ENCODE measurements around the gene SLC27A3. TPM values are rescaled to one million over a fixed set of nuclear protein-coding genes. Genes with fewer than 3 reads are reported as not detected.
"Not testable (repeated sequence)": the region's sequence is repeated elsewhere in the genome, so short reads cannot be mapped to it uniquely, and the experiment has no call there.

Gene SLC27A3
- total RNA-seq, 1 experiment from 2014 or later = 3.3 TPM

DNA sequence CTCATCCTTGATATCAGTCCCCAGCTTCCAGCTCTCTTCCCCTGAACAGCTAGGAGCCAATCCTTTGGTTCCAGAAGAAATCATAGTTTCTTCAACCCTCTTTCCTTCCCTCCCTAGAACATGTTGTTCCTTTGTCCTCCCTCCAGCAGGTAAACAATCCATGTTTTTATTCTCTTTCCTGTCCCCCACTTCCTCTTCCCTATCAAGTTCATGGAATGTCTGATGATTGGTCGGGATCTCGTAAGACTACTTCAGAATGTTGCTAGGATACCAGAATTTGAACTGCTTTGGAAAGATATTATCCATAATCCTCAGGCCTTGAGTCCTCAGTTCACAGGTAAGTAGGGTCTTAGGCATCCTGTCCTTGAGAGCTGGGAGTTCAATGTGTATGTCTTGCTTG, 23.1 kb upstream of the SLC27A3 start:
- Histone ChIP-seq H3K9me3 (no peaks in the 10 kb centered on the region), H3K36me3 (peaks cover 85% of the 10 kb centered on the region), H3K27me3 (no peaks in the 10 kb centered on the region), H3K4me3 (no peak overlapping the region)
- DNase-seq = no peak

DNA sequence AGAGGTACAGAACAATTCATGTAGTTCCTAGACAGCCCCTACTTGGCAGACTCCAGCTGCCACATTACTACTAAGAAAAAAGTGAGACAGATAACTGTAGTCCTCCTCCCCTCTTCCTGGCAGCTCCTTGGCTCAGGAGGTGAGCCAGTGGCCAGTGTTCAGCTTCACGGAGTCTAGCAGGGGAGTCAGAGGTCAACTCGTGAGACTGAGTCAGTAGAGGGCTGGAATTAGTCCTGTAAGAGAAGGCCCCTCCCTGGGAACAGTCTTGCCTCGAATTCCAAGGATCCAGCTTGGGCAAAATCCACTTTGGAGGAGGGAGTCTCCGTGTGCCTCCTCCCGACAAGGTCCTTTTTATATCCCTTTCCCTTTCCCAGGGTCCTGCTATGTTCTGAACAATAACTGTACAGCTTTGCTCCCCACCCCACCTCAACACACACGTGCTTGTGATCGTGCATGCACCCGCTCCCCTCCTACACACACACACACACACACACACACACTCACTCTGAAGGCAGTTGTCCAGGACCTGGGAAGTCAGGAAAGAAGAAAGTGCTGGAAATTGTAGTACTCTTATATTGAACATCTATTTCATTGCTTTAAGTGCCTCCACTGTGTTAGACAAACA, 22.5 kb upstream of the SLC27A3 start:
- Histone ChIP-seq H3K36me3 (peaks cover 84% of the 10 kb centered on the region), H3K4me3 (no peak overlapping the region), H3K9me3 (no peaks in the 10 kb centered on the region), H3K27me3 (no peaks in the 10 kb centered on the region)
- peak; percentile 23 for DNase-seq

DNA sequence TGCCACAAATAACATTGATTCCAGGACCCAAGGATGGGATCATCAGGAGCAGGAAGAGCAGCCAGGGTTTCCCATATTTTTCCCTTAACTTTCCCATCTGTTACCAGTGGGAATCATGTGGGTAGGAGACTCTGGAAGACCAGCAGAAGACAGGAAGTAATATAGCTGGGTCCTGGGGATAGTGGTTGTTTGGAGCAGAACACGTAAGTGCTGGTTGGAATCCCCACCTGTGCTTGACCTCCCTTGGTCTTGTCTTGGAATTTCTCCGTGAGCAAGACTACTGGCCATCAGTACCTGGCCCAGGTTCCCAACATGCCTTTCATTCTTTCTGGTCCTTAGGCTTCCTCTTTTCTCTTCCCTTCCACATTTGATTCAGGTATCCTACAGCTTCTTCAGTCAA, 20.9 kb upstream of the SLC27A3 start:
- no peak overlapping the region for H3K4me3 ChIP-seq
- peaks cover 88% of the 10 kb centered on the region for H3K36me3 ChIP-seq
- no peaks in the 10 kb centered on the region for H3K9me3 ChIP-seq
- DNase-seq = no peak
- no peaks in the 10 kb centered on the region for H3K27me3 ChIP-seq

DNA sequence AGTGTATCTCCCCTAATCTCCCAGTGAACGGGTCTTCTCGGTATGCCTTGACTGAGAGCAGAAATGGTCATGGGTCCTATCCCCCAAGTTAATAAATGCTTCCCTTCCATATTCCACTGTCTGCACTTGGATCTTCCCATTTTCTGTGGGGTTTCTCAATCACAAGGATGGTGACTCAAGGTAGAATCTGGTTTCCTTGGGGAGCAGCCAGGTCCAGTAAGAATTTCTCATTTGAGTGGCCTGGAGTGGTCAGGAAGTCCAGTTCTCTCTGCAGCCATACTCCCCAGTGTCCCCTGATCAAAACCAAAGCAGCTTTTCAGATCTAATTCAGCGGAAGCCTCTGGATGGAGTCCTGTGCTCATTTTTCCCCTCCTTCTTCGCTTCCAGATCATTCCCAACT, 14.8 kb upstream of the SLC27A3 start:
- Histone ChIP-seq H3K9me3 (no peaks in the 10 kb centered on the region), H3K4me3 (no peak overlapping the region), H3K27me3 (no peaks in the 10 kb centered on the region), H3K36me3 (peaks cover 92% of the 10 kb centered on the region)
- DNase-seq = no peak

DNA sequence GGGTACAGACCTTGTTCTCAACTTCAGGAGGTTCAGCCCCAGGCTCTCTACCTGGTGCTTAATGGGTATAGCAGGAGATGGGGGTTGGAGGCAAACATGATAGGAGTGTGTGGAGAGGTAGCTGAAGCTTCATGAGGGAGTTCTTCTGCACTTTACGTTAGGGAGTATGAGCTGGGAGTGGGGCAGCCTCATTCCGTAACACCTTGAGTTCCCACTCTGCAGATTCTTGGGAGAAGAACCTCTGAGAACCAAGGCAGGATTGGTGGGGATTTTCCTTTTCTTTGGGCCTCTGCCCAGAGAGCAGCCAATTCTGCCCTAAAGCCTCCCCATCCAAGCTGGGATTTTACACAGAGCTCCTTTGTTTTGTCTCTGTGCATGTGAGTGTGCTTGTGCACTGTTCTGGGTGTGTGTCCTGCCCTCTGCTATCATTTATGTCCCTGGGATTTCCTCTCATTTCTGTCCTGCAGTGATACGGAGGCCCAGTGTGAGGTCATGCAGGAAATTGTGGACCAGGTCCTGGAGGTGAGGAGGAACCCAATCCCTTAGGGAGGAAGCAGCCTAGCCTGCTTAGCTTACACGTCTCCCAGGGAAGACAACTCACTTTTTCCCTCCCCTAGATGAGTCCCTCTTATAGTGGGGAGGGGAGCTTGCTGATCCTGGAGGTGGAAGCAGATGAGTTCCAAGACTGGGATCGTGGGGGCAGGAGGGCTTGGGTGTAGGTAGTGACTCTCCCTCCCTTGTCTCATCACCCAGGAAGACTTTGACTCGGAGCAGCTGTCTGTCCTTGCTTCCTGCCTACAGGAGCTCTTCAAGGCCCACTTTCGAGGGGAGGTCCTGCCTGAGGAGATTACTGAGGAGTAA, 11.6 kb upstream of the SLC27A3 start:
- DNase-seq = no peak
- Histone ChIP-seq H3K4me3 (no peak overlapping the region), H3K9me3 (no peaks in the 10 kb centered on the region), H3K36me3 (peaks cover 88% of the 10 kb centered on the region), H3K27me3 (no peaks in the 10 kb centered on the region)

DNA sequence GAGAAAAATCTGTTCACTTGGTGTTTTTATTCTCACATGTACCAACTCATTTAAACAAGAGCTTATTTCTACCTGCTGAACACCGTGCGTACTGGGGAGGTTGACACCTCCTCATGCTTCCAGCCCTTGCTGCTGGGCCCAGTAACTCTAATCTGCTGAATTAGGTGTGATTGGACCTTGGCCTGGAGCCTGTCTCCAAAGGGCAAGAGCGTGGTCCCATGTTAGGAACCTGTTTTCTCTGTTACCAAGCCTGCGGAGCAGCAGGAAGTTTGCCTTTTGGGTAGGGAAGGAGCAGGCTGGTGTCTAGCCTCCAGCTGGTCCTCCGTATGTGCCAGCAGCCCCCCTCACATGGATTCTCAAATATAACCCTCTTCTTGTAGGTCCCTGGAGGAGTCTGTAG, 10.9 kb upstream of the SLC27A3 start:
- H3K4me3 ChIP-seq = no peak overlapping the region
- no peak for DNase-seq
- H3K9me3 ChIP-seq = no peaks in the 10 kb centered on the region
- peaks cover 88% of the 10 kb centered on the region for H3K36me3 ChIP-seq
- no peaks in the 10 kb centered on the region for H3K27me3 ChIP-seq

DNA sequence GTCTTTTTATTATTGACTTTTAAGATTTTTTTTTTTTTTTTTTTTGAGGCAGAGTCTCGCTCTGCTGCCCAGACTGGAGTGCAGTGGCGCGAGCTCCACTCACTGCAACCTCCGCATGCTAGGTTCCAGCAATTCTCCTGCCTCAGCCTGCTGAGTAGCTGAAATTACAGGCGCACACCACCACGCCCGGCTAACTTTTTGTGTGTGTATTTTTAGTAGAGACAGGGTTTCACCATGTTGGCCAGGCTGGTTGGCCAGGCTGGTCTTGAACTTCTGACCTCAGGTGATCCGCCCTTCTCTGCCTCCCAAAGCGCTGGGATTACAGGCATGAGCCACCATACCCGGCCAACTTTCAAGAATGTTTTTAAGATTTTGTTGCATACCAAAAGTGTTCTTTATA, 8.5 kb upstream of the SLC27A3 start:
- not testable (repeated sequence) for H3K27me3 ChIP-seq, H3K9me3 ChIP-seq, H3K4me3 ChIP-seq, DNase-seq
- peaks cover 84% of the 10 kb centered on the region for H3K36me3 ChIP-seq

DNA sequence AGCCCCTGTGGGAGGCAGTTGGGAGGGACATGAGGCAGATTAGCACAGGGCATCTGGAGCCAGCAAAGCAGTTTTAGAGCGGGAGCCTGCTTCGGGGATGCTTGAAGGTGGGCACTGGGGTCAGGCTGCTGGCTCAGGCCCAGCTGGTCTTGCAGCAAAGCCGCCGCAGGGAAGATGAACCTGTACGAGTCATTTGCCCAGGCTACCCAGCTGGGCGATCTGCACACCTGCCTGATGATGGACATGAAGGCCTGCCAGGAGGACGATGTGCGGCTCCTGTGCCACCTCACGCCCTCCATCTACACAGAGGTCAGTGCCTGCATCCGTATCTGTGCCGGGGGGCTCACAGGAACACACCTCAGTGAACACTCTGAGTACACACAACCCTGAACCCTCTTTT, 7.7 kb upstream of the SLC27A3 start:
- DNase-seq = no peak
- Histone ChIP-seq H3K27me3 (no peaks in the 10 kb centered on the region), H3K4me3 (no peak overlapping the region), H3K9me3 (no peaks in the 10 kb centered on the region), H3K36me3 (peaks cover 84% of the 10 kb centered on the region)

DNA sequence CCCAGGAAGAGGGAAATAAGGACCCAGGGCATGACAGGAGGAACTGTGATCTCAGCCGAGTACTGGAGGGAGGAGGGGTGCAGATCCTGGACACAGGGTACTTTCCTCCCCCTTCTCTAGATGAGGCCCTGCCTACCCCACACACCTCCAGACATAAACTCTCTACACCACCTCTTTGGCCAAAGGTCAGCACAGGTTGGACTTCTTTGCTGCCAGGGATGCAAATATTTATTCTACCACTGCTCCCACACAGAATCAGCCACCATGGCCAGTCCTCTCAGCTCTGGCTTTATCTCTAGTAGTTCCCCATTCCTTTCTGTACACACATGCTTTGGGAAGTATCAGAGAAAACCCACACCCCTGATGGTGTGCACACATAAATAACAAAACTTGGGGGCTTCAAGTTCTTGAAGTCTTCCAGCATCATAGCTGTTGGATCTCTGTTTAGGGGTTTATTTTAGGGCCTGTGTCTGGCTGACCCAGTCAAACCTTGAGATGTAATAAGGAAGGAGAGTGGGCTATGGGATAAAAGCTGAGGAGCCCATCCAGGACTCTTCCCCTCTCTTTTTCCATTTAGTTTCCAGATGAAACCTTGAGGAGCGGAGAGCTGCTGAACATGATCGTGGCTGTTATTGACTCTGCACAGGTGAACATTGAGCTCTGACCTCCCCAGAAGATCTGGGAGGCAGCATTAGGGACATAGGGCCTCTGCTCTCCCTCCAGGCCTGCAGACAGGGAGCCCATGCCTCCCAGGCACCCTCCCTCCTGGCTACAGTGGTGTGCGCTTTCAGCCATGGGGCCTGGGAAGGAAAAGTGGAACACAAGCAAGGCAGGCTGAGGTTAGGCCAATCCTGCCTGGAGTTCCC, 6.7 kb upstream of the SLC27A3 start:
- Histone ChIP-seq H3K36me3 (peaks cover 82% of the 10 kb centered on the region), H3K27me3 (no peaks in the 10 kb centered on the region), H3K4me3 (no peak overlapping the region), H3K9me3 (no peaks in the 10 kb centered on the region)
- no peak for DNase-seq

DNA sequence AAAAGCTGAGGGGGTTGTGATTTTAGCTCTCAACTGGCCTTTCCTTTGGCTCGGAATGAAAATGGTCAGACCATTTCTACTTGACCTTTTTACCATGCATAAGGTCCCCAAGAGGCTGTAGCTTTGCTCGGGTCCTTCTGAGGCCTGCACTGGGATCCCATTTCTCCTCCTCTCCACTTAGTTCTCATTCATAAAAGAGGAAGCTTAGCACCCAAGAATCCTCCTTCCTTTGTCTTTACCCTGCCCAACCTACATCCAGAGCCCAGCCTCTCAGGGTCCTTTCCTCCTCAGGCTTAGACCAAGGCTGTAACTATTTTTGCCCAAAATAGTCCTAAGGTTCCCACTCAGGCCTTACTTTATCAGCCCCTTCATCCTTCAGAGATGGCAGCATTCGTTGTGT, 6.0 kb upstream of the SLC27A3 start:
- Histone ChIP-seq H3K4me3 (no peak overlapping the region), H3K9me3 (no peaks in the 10 kb centered on the region), H3K27me3 (no peaks in the 10 kb centered on the region), H3K36me3 (peaks cover 79% of the 10 kb centered on the region)
- no peak for DNase-seq

DNA sequence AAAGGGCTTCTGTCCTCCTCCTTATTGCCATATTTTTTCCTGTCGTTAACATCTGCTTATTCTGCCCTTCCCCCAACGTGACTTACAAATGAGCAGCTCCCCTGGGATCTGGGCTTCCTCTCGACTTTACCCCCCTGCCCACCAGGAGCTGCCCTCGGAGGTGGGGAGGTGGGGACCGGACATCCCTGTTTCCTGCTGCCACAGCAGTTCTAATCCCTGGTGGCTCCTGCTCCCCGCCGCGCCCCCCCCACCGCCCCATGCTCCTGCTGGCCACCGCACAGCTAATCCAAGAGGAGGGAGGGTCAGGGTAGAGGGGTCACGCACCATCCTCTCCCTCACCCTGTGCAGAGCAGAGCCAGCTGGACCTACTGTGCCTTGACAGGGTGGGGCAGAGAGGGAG, 4.4 kb upstream of the SLC27A3 start:
- DNase-seq = no peak
- Histone ChIP-seq H3K4me3 (no peak overlapping the region), H3K27me3 (no peaks in the 10 kb centered on the region), H3K9me3 (no peaks in the 10 kb centered on the region), H3K36me3 (peaks cover 68% of the 10 kb centered on the region)

DNA sequence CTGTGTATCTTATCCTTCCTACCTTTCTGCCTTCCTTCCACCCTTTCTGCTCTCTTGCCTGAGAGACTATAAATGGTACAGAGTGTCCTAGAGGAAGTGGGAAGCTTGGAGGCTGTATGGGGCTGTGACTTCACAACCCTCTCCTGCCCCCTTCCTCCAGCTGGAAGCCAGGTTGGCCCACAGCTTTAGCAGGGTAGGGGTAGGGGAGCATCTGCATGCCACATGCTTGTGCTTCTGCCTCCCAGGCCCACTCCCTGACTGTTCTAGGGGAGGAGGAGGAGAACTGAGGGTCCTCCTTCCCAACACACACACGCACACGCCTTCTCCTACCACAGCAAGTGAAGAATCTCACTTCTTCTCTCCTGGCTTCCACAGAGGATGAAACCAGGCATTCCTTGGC, 3.9 kb upstream of the SLC27A3 start:
- peaks cover 66% of the 10 kb centered on the region for H3K36me3 ChIP-seq
- no peak for DNase-seq
- no peak overlapping the region for H3K4me3 ChIP-seq
- H3K27me3 ChIP-seq = no peaks in the 10 kb centered on the region
- no peaks in the 10 kb centered on the region for H3K9me3 ChIP-seq

DNA sequence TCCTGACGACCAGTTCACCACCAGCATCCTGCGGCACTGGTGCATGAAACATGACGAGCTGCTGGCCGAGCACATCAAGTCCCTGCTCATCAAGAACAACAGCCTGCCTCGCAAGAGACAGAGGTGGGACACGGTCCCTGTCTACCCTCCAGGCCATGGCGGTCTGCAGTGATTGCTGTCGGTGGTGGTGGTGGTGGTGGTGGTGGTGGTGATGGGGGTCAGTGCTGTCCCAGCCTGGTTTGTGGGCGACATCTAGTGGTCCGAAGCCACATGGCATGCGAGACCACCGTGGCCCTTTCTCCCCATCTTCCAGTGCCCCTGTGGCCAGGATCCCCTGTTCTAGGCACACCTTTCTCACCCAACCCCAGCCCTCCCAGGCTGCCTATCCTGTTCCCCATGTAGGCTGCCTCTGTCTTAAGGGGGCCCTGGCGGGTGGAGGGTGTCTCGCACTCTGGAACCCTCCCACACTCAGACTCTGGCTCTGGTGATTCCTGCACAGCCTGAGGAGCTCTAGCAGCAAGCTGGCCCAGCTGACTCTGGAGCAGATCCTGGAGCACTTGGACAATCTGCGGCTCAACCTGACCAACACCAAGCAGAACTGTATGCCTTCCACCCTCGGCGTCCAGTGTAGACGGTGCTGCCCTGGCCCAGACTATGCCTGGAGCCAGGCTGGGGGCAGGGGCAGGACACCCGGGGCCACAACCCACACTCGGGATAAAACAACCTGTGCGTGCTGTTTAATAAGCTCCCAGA, 3.2 kb upstream of the SLC27A3 start:
- no peak overlapping the region for H3K4me3 ChIP-seq
- no peaks in the 10 kb centered on the region for H3K27me3 ChIP-seq
- H3K9me3 ChIP-seq = no peaks in the 10 kb centered on the region
- peaks cover 62% of the 10 kb centered on the region for H3K36me3 ChIP-seq
- DNase-seq = no peak

DNA sequence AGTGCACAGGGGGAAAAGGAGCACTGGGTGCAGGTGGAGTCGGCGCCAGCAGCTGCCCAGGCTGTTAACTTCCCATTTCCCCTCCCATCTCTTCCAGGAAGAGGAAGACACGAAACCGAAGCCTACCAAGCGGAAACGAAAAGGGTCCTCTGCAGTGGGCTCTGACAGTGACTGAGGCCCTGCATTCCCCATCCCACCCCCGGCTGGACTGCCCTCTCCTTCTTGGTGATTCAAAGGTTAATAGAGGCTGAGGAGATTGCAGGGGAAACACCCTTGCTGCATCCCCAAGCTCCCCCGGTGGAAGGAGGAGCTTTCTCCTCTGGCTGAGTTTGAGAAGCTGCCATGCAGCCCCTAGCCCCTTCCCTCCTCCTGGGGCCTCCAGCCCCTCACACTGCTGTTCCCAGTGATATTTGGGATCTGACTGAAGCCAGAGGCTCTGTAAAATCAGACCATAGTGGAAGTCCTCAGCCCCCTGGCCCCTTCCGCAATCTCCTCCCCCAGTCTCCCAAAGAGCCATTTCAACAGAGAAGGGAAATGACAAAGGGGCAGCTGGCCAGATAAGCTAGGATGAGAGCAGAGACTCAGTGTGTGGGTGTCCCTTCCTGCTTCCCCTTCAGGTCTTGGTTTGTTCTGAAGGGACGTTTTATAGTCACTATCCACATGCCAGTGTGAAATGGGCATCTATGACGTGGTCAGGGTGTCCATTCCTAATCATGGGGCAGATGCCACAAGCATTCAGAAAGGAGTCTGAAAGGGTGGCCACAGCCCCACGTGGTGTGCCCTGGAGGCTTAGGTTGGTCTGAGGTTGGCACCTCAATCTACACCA, 1.9 kb upstream of the SLC27A3 start:
- no peaks in the 10 kb centered on the region for H3K27me3 ChIP-seq
- H3K9me3 ChIP-seq = no peaks in the 10 kb centered on the region
- H3K4me3 ChIP-seq = no peak overlapping the region
- no peak for DNase-seq
- H3K36me3 ChIP-seq = peaks cover 49% of the 10 kb centered on the region

DNA sequence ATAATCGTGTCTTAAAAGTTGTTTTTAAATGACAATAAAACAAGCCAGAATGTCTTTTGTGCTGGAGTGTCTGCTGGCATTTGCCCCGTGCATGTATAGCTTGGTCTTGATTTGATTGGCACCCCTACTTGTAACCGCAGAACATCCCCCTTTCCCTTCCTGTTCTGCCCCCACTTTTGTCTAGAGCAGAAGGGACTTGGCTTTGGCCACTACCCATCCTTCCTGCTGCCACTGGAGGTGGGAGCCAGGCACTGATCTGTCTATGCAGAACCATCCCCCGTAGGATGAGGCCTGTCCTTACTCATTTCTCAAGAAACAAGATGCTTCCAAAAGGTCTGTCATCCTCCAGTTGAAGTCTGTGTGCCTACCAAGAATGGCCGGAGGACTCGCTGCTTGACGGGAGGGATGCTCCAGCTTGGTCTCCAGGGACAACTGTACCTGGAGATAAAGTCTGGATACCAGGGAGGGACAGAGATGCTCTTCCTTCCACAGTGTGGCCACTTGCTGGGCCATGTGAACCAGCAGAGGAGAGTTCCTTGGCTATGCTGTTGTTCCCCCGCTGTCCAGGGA, 1.1 kb upstream of the SLC27A3 start:
- no peaks in the 10 kb centered on the region for H3K9me3 ChIP-seq
- no peak for DNase-seq
- H3K36me3 ChIP-seq = peaks cover 44% of the 10 kb centered on the region
- no peaks in the 10 kb centered on the region for H3K27me3 ChIP-seq
- no peak overlapping the region for H3K4me3 ChIP-seq

Measured in MG63 (cell line).